Epithelial cell of esophagus (primary cell): Measurements from ENCODE around the gene BMP6.

Experiments
- DNase-seq: peaks from one replicate; pipeline ENCODE4 v3.0.0; 2010; ENCODE audit warnings: low read depth
- H3K4me3 ChIP-seq: 2 replicates; pipeline ENCODE4 v1.5.1; 2011; ENCODE audit warnings: mild to moderate bottlenecking, low read length, control low read depth
- TF ChIP-seq, protein P1 (sequence below): IDR thresholded peaks from 2 replicates; pipeline ENCODE4 v1.5.1; 2011; ENCODE audit warnings: low read depth, mild to moderate bottlenecking, low read length, control low read depth, inconsistent platforms; ENCODE audit not compliant: insufficient read depth; ENCODE audit errors: missing control alignments

The BMP6 gene

DNA sequence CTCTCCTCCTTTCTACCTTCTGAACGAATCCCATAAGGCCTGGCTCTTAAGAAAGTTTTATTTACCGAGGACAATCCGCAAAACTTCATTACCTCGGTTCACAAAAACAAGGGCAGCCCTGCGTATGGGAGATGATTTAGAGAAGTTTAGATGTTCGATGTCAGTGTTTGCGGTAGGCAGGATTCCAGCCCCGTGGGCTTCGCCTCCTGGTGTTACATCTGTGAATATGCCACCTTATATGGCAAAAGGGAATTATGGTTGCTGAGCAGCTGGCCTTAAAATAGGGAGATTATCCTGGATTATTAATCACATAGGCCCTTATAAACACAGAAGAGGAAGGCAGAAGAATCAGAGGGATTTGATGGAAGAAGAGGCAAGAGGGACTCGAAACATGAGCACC lies 21.1 kb downstream of the BMP6 start:
- no peak for DNase-seq
- TF ChIP-seq, protein P1, sequence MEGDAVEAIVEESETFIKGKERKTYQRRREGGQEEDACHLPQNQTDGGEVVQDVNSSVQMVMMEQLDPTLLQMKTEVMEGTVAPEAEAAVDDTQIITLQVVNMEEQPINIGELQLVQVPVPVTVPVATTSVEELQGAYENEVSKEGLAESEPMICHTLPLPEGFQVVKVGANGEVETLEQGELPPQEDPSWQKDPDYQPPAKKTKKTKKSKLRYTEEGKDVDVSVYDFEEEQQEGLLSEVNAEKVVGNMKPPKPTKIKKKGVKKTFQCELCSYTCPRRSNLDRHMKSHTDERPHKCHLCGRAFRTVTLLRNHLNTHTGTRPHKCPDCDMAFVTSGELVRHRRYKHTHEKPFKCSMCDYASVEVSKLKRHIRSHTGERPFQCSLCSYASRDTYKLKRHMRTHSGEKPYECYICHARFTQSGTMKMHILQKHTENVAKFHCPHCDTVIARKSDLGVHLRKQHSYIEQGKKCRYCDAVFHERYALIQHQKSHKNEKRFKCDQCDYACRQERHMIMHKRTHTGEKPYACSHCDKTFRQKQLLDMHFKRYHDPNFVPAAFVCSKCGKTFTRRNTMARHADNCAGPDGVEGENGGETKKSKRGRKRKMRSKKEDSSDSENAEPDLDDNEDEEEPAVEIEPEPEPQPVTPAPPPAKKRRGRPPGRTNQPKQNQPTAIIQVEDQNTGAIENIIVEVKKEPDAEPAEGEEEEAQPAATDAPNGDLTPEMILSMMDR = no peak
- H3K4me3 ChIP-seq = no peak overlapping the region

DNA sequence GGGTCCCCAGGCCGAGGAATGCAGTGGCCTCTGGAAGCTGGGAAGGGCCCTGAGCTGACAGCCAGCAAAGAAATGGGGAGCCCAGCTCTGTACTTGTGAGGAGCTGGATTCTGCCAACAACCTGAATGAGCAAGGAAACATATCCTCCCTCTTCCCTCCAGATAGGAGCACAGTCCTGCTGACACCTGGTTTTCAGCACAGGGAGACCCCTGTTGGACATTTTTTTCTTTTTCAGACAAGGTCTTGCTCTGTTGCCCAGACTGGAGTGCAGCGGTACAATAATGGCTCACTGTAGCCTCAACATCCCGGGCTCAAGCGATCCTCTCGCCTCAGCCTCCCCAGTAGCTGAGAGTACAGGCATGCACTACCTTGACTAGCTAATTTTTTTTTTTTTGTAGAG lies 21.5 kb downstream of the BMP6 start:
- TF ChIP-seq, protein P1 = no peak
- no peak overlapping the region for H3K4me3 ChIP-seq
- DNase-seq = no peak

DNA sequence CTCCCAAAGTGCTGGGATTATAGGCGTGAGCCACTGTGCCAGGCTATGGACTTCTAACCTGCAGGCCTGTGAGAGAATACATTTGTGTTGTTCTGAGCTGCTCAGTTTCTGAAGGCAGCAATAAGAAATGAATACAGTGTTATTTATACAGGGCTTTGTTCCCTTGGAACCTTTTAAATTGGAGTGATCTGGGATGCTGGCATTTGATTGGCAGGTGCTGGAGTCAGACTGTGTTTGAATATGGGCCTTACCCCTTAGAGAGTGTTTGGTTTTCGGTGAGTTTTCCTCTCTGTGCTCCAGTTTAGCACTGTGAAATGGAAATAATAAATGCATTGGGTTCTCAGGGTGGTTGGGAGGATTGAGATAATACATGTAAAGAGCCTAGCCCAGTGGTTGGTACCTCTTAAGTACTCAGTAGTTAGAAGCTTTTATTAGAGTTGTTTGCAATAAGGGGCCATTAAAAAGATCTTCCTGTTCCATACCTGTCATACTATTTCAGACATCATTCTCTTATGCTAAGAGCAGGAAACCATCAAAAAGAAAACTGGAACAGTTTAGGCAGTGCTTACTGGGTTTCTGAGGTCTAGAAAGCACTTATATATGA lies 22.1 kb downstream of the BMP6 start:
- TF ChIP-seq, protein P1 = no peak
- DNase-seq = no peak
- no peak overlapping the region for H3K4me3 ChIP-seq

DNA sequence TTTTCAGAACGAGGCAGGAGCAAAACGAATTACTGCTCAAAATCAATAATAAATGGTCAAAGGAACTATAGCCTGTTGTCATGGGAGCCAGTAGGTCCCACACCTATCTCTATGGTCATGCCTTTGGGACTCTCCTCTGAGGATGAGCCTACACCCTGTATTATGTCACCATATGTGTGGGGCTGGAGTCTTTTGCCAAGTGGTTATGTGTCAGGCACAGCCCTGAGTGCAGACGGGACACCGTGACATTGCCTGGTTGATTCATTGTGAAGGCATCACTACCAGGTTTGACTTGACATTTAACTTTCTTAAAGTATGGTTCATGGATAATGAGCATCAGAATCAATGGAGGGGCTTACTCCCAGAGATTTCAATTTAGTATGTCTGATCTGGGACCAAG lies 23.6 kb downstream of the BMP6 start:
- TF ChIP-seq, protein P1 = no peak
- H3K4me3 ChIP-seq = no peak overlapping the region
- DNase-seq = no peak

DNA sequence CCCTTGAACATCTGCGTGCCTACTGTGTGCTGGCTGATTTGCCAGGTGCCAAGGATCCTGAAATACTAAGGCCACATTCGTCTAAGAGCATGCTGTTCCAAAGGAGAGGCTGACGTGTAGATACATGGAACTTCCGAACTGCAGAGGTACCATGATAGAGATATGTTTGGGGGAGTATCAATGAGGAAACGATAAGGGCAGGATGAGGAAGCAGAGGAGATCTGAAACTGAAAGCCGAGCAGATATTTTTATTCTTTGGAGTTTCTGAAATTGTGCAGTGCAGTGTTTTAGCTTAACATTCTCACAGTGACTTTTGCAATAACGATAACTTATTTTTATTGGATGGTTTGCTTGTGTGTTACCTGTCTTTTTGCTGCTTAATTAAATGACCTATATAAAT lies 24.3 kb downstream of the BMP6 start:
- TF ChIP-seq, protein P1 = no peak
- no peak overlapping the region for H3K4me3 ChIP-seq
- DNase-seq = no peak

GRCh38 chr6:7758456-7758855 lies 32.6 kb downstream of the BMP6 start:
- DNase-seq = peak; percentile 40
- TF ChIP-seq, protein P1 = no peak
- no peak overlapping the region for H3K4me3 ChIP-seq

DNA sequence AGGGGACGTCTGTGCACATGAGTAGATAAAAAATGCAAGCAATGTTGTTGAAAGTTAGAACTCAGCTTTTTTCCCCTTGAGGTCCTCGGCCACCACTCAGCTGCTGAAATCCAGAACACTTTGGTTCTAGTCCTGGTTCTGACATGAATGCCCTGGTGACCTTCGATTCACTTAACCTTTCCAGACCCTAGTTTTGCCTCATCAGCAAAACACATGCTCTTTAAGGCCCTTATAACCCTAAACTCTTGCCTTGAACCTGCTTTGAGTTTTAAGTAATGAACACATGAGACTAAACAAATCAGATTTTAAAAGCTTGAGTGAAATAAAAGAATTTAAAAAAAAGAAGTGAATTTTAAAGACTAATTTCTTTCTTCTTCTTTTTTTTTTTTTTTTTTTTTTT lies 33.4 kb downstream of the BMP6 start:
- no peak overlapping the region for H3K4me3 ChIP-seq
- TF ChIP-seq, protein P1 = no peak
- no peak for DNase-seq
